Fibroblast of skin of scalp (primary cell): ENCODE results near the gene TMEM9. TPM values are rescaled to one million over a fixed set of nuclear protein-coding genes. Genes with fewer than 3 reads are reported as not detected.

Source experiments
- DNase-seq: peaks from one replicate; pipeline ENCODE4 v3.0.0-alpha.2; 2013
- polyA plus RNA-seq, 2 experiments: library from polyadenylated mRNA; unstranded; fragments of 120-200 nt; gene quantifications; one replicate each; pipeline ENCODE4 v1.2.1, GENCODE V29; 2013; ENCODE audit not compliant: insufficient read length in 2 of 2

TMEM9 gene
- 80.2 TPM for polyA plus RNA-seq (2013, experiment 1 of 2; ENCODE audit: insufficient read length)
- polyA plus RNA-seq (2013, experiment 2 of 2; ENCODE audit: insufficient read length), result 71.4 TPM

DNA sequence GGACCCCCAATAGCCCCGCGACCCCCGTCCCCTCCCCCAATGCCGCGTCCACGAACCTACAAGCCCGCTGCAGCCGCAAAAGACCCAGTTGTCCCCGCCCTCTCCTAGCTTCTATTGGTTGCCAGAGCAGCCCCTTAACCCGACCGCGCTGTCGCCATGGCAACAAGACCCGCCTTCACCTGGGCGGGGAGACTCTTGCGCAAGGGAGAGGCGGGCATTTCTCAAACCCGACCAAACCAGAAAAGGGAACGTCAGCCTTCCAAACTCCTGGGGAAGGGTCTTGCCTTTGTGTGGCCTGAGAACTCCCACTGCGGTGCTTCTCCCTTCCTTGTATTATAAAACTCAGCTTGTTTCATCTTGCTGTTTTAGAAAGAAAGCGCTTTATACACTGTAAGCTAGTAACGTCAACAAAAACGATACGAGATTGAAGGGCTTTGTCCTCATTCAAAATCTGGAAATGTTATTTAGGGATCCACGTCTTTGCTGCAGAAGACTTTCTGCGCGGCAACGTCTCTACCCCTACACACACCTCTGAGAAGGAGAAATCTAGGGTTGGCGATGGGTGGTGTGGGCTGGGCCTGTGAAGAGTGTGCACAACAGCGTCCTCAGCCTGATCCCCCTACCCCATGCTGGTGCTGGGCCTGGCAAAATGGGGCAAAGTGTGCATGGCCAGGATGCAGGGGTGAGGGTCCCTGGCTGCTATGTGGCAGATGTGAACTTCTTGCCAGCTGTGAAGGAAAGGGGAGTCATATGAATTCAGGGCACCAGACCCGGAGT, at the start of gene TMEM9:
Gene TMEM9 (minus strand): TSS at position 86 of the 777 bp plus-strand sequence. CDS start 551 bp downstream, outside the sequence.
- peak; percentile 96 for DNase-seq

DNA sequence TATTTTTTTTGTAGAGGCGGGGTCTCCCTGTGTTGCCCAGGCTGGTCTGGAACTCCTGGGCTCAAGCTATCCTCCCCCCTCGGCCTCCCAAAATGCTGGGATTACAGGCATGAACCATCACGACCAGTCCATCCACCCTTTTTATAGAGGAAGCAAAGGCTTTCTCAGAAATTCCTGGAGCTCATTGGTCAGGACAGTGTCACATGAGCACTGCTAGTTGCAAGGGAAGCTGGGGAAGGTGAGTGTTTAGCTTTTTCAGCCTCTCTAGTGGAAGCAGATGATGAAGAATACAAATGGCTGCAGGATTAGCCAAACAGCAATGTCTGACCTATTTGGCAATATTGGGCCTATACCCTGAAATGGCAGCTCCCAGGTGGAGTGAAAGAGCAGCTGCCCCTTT, 44.3 kb upstream of the TMEM9 start:
- DNase-seq, result no peak

DNA sequence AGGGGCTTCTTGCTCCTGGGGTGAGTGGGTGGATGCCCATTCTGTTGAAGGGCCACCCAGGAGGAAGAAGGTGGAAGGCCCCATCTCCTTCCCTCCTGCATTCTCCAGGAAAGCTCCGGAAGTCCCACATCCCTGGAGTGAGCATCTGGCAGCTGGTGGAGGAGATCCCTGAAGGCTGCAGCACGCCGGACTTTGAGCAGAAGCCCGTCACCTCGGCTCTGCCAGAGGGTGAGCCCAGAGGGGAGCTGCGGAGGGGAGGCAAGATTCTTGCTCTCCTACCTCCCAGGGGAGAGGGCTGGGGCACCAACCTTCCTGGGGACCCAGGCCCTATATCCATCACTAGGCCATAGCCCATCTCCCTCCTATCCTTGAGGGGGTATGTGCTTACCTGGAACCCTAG, 39.8 kb upstream of the TMEM9 start:
- DNase-seq, result no peak

DNA sequence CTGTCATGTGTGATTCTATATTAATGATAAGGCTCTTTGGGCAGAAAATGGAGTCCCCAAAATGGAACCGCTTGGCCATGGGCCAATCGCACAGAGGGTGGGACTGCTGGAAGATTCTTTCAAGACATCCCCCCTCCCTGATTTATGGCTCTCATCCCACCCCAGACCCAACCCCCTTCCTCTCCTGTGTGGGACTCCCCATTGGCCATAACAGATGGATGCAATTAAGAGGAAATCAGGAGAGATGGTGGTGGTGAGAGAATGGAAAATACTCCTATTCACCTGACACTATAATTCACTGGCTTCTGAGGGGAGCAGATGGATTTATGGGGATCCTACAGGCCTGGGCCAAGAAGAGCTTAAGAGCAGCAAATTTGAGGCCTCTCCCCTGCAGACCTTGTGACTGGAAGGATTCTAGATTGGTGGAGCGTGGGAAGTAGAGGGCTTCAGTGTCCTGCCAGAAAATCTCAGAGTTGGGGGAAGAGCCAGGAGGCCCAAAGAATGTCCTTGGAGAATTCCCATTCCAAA, 38.1 kb upstream of the TMEM9 start:
- DNase-seq, result peak; percentile 61

DNA sequence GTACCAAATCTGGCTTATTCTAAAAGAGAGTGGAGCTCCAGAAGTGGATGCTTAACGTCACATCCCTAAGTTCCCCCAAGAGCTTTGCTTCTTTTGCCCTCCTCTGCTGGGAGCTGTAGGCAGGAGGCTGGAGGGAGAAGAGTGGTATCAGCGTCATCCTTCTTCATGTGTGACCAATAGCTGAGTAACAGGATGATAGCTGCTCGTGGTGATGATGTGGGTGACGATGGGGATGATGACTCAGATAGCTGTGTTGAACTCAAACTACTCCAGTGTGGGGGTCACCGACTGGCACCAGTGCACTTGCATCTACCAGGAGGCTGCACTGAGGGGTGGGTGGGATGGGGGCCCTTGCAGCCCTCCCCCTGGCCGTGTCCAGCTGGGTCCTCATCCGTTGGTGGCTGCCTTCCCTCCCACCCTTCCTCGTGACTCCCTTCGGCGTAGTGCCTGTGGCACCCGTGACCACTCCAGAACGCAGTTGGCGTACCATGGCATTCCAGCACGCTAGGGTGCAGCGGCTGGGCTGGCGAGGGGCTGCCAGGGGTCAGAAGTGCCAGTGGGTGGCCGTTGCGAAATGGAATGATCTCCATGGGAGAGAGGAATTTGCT, 37.5 kb upstream of the TMEM9 start:
- peak; percentile 86 for DNase-seq

DNA sequence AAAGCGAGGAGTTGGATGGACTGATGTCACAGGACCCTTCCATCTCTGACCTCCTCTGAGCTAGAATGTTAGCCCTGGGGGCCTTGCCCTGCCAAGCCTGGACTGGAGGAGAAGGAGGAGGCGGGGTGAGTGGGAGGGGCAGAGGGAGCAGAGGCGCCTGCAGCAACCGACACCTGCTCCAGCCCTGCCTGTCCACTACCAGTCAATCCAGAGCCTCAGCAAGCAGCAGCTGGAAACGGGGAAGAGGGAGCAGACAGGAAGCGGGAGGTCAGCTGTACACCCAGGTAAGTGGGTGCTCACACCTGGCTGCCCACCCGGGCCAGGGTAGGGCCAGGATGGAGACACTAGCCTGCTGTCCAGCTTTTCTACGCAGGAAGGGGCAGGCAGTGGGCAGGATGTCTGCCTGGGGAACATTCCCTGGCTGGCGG, 36.4 kb upstream of the TMEM9 start, which contains the start of gene IGFN1:
Gene IGFN1 (plus strand): TSS at position 201 of the 428 bp plus-strand sequence. CDS start 2,470 bp downstream, outside the sequence.
- DNase-seq, result no peak

DNA sequence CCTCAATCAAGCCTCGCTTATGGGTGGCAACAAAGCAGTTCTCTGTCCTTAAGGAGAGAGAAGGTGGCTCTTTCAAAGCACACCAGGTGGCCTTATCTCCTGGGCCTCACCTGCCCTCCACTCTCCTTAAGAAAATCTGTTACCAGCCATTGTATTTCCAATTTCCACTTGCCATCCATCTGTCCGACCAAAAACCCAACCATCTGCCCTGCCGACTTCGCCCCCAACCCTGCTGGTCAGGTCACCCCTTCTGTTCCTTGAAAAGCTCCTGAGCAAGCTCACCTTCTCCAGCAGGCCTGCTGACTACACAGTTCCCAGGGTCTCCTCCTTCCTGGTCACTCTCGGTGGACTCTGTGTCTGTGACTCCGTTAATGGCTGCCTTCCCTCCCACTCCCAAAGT, 35.7 kb upstream of the TMEM9 start:
- no peak for DNase-seq

DNA sequence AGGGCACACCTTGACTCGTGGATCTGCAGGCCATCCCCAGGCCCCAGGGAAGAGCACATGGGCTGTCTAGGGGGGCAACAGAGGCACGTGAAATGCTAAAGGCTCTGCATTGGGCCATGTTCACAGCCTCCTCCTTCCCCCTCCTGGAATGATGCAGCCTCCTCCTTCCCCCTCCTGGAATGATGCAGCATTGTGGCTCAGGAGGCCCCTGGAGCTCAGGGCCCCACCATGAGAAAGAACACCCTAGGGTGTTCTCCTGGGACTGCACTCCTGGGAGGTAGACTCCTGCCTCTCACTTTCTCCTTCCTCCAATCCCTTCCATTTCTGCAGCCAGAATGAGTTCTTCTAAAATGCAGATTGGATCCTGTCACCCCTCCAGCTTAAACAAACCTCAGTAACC, 34.8 kb upstream of the TMEM9 start:
- DNase-seq, result no peak

DNA sequence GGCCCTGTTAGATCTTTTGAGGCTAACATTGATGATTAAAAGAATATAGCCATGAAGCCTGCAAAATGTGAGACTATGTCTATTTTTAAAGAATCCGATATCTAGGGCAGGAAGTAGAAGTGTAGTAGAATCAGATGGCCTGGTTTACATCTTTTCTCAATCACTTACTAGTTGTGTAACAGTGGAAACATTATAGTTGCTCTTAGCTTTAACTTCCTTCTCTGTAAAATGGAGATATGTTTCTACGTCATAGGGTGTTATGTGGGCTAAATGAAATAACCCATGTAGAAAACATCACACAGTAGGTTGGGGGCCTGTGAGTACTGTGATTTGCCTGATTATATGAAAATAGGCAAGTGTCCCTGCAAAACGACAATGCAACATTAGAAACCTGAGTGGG, 31.9 kb upstream of the TMEM9 start:
- DNase-seq, result no peak

DNA sequence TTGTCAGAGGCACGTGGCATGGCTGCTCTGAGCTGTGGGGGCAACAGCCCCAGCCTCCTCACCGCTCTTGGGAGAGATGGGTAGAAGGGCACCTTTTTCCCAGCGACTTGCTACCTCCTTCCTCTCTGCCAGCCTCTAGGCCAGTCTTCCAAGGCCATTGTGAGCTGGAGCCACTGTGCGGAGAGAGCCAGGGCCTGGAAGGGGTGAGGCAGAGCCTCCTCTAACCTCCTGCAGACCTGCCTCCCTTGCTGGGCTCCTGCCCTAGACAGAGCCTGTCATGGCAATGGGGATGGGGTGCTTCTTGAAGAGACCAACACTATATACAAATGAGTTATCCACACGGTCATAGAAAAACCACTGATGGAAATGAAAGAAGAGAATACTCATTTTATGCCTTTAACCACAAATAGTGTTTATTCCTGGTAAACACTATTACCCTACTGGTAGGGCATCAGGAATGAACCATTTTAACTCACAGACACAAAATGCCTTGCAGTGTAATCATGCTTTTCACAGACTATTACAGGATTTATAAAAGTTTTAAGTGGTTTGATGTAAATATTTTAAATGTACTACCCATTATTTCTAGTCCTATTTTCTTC, 31.4 kb upstream of the TMEM9 start:
- DNase-seq, result no peak

DNA sequence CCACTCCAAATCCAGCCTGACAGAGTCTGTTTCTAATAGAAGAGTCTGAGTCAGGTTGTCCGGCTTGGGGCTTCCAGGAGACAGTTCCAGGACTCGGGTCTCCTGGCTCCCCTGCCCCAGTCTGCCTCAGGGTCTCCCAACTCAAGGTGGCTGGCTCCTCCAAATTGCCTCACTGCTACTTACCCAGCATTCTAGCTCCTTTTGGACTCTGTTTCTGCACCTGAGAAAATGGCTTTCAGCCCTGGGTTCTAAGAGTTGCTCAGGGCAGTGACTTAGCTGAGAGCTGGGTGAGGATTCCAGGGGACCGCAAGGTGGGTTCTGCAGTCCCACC, 30.8 kb upstream of the TMEM9 start:
- DNase-seq, result no peak

DNA sequence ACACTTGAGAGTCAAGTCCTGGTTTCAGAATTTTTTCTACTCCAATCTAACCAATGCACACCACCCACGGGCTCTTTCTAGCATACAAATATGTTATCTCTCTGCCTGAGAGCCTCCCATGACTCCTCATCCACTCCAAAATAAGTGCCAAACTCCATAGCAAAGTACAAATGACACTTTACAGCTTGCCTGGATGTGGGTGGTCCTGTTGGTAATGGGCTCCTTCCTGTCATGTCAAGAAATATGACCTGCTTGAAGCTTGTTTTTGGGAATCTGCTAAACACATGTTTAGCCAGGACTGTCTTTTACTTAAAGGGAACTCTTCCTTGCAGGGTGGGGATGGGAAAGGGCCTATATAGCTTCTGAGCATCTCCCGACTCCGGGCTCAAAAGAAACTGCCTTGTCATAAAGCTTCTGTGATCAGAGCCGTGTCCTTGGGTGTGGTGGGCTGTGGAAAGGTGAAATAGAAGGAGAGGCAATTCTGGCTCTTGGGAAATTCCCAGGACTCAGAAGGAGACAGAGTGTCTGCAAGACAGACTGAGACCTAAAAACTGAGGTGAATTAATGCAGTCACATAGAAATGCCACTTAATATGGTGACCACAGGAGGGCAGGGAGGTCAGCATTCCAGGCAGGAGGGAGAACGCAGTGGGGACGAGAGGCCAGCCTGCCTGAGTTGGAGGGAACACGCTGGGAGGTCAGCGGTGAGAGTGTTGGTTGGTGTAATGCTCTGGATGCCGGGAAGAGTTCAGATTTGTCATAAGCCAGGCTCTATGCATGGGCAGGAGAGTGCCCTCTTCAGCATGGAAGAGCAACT, 30.2 kb upstream of the TMEM9 start:
- peak; percentile 85 for DNase-seq

DNA sequence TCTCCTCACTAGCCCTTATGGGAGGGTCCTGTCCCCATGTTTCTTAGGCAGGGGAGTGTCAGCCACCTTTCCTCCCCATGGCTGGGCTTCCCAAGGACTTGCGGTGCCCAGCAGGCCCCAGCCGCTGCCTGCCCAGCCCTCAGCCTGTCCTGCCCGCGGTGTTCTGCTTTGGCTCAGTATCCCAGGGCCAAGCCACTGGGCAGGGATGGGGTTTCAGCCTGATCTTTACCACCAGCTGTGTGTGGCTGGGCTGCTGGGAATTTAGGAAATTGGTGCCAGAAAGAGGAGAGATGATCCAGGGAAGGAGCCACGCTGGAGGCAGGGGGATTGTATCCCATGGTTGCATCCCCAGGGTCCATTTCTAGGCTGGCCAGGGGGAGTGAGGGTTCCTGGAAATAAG, 29.5 kb upstream of the TMEM9 start:
- DNase-seq, result no peak

DNA sequence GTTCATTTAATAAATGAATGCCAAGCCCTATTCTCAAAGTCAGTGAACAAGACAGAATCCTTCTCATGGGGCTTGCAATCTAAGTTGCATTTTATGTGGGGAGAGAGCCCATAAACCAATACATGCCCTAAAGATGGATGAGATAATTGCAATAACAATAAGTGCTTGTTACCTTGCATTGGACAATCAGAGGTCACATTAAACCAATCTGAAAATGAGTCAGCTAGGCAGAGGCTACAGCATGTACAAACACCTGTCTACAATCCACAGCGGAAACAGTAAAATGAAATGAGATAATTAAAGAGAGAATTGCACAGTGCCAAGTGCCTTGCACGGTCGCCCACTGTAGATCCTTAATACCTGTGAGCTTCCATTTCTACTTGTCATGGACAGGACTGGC, 28.9 kb upstream of the TMEM9 start:
- DNase-seq, result no peak

DNA sequence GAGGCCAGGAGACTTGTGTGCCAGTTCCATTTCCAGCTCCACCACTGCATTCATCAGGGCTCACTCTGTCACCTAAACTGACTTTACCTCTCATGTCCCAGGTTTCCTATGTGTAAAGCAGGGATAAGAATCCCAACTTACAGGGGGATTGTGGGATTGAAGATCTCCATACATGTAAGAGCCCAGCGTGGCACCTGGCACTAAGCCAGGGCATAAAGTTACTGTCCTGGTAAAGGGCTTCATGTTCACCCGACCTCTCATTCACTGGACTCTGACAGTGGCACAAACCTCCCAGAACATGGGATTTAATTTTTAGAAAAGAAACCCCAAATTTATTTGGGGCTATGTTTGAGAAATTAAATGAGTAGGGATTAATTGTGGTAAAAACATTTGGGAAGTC, 27.5 kb upstream of the TMEM9 start:
- no peak for DNase-seq

DNA sequence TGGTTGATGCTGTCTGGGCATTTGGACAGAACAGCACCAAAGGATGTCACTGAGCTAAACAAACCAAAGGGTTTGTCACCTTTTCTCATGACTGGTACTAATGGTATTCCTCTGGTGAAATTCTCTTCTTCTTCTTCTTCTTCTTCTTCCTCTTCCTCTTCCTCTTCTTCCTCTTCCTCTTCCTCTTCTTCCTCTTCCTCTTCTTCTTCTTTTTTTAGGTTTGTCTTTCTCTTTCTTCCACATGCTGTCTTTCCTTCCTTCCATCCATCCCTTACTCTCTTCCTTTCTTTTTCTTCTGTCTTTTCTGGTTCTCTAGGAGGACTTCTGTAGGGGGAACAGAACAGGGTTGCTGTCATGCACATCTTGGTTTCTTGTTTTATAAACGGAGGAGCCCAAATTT, 27.0 kb upstream of the TMEM9 start:
- no peak for DNase-seq

DNA sequence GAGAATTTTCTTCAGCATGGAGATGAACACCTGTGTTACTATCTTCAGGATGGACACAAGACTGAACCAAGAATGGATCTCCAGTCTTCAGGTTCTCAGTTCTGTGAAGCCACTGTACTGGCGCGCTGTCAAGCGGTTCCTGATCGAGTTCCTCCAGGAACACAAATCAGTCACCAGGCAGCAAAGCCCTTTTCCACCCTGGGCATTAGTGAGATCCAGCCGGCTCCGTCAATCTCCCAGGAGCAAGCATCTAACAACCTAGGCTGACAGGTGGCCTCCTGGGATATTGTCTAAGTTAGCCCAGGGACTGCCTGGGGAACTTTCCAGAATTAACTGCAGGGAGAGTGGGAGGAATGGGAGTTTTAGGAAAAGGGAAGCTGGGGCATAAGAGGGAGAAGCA, 26.6 kb upstream of the TMEM9 start:
- no peak for DNase-seq

DNA sequence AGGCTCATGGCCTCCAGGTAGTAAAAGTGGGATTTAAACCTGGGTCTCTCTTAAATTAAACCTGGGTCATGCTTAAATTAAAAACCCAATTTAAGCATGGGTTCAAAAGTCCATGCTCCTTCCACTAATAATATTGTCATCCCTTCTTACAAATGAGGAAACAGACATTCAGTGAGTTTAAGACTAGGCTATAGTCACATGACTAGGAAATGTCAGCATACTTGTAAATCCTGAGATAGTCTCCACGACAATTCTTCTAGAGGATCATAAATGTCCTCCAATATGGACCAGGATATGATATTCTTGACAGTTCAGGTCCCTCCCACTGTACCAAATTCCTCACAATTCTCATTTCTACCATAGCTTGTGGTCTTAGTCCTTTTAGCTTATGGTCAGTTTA, 25.9 kb upstream of the TMEM9 start:
- DNase-seq, result no peak

DNA sequence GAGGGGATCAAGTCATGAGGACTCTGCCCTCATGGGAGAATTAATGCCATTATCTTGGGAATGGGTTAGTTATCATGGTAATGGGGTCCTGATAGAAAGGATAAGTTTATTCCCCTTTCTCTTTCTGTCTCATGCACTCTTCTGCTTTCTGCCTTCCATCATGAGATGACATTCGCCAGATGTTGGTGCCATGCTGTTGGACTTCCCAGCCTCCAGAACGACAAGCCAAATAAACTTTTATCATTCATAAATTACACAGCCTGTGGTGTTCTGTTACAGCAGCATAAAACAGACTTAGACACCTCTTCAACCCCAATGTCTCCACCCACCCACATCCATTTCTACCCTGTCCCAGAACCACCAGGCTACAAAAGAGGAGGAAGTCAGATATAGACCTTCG, 24.4 kb upstream of the TMEM9 start:
- no peak for DNase-seq

DNA sequence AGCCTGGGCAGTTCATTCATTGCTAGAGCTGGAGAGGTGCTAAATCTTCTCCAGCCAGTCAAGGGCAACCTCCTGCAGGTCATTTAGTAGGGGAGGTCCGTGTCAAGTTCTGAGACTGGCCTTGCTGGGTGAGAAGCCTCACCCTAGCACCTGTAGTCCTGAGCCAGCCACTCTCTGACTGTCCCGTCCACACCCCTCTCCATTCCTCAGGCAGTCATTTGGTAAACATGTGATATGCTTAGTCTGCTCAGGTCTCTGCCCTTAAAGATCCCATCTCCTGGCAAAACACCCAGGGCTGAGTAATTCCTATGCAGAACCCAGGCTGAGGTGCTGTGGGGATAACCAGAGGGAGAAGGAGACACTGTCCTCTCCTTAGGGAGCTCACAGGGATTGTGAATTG, 22.7 kb upstream of the TMEM9 start:
- DNase-seq, result no peak

DNA sequence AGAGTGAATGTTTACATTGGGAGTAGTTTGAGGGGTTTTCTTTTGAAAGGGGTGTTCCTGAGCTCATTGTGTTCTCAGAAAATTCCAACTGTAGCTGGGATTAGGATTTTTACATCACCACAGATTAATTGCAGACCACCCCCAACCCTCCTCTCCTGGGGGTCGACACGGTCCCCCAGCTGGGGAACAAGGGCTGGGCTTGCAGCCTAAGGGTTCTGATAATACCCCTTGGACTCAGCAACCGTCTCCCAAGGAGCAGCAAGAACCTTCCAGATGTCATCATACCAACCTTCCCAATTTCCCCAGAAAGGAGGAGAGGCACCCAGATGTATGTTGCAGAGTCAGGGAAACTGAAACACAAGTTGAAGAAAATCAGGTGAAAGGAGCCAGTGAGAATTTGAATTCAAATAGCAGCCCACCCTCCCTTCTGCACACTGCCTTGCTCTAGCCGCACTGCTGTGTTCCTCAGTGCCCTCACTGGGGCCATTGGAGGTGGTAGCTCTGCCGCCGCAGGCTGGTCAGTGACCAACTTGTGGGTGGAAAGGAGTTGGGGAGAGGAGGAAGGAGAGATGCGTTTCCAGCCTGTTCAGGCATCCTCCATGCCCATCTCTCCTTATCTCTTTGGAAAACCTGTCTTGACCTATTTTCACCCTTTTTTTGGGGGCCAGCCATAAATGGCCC, 21.7 kb upstream of the TMEM9 start:
- DNase-seq, result no peak

DNA sequence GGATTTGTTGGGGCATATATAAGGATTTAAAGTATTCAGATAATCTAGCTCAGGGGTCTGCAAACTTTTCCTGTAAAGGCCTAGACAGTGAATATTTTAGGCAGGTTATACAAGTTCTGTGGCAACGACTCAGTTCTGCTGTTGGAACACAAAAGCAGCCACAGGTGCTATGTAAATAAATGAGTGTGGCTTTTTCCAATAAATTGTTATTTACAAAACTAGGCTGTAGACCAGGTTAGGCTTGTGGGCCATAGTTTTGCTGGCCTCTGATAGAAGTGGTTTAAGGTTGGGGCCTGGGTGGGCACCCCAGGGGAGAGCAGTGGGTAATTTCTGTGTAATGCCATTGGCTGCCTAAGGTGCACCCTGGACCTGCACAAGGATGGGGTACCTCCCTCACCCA, 19.5 kb upstream of the TMEM9 start:
- no peak for DNase-seq
